G401 (cell line): Measurements from ENCODE around the gene APEX1. TPM values are rescaled to one million over a fixed set of nuclear protein-coding genes. Genes with fewer than 3 reads are reported as not detected.

Experiments
- DNase-seq: peaks from one replicate; pipeline ENCODE4 v3.0.0-alpha.2; 2015; ENCODE audit warnings: low spot score
- in situ Hi-C: cut with HindIII; loops from 2 replicates; pipeline ENCODE4 v1.10.0; 2016; ENCODE audit warnings: low sequenced_read_pairs, mixed read lengths
- total RNA-seq: library from RNA; depleted of rRNA; stranded (reverse); fragments of >200 nt; shearing (Covaris generic); gene quantifications from 2 replicates; pipeline ENCODE4 v1.2.3, GENCODE V29; 2014; rRNA removed

Gene APEX1
- total RNA-seq: 234 and 289 TPM in 2 replicates

GRCh38 chr14:20454516-20455354, at the start of gene APEX1, which contains the start of gene OSGEP:
TSS of gene APEX1 (plus strand) at chr14:20455226. CDS start at chr14:20455646, 420 bp downstream.
TSS of gene OSGEP (minus strand) at chr14:20454812. CDS start at chr14:20454683, 129 bp downstream.
- in situ Hi-C loops: no loop called here

GRCh38 chr14:20409226-20409625, 45.8 kb upstream of the APEX1 start:
- no peak for DNase-seq
- in situ Hi-C loops: no loop called here

More at GRCh38 chr14:20454516-20455354, at the start of gene APEX1, which contains the start of gene OSGEP:
- peak; percentile 99 for DNase-seq

- in situ Hi-C loops: no loop called here
- DNase-seq: no peak
Observed at GRCh38 chr14:20412411-20412810, 42.6 kb upstream of the APEX1 start.

- DNase-seq: peak; percentile 74
- in situ Hi-C loops: no loop called here
Observed at GRCh38 chr14:20412876-20413743, 41.9 kb upstream of the APEX1 start, which contains the start of gene TEP1. TSS of gene TEP1 (minus strand) at chr14:20413501. CDS start at chr14:20408439, 5,062 bp downstream.

GRCh38 chr14:20413744-20414082, 41.3 kb upstream of the APEX1 start:
- in situ Hi-C loops: no loop called here
- DNase-seq: no peak

GRCh38 chr14:20415782-20416206, 39.2 kb upstream of the APEX1 start:
- peak; percentile 85 for DNase-seq
- in situ Hi-C loops: no loop called here

GRCh38 chr14:20416223-20416622, 38.8 kb upstream of the APEX1 start:
- no peak for DNase-seq
- in situ Hi-C loops: no loop called here

- no peak for DNase-seq
- in situ Hi-C loops: no loop called here
Observed at GRCh38 chr14:20417250-20418186, 37.5 kb upstream of the APEX1 start.

- DNase-seq: no peak
- in situ Hi-C loops: no loop called here
Observed at GRCh38 chr14:20418501-20418909, 36.5 kb upstream of the APEX1 start.

GRCh38 chr14:20419419-20419818, 35.6 kb upstream of the APEX1 start:
- no peak for DNase-seq
- in situ Hi-C loops: no loop called here

- in situ Hi-C loops: no loop called here
- no peak for DNase-seq
Observed at GRCh38 chr14:20421267-20421666, 33.8 kb upstream of the APEX1 start.

- DNase-seq: no peak
- in situ Hi-C loops: no loop called here
Observed at GRCh38 chr14:20422886-20423285, 32.1 kb upstream of the APEX1 start.

- in situ Hi-C loops: no loop called here
- no peak for DNase-seq
Observed at GRCh38 chr14:20424851-20425250, 30.2 kb upstream of the APEX1 start.

GRCh38 chr14:20427231-20428009, 27.6 kb upstream of the APEX1 start:
- in situ Hi-C loops: no loop called here
- DNase-seq: no peak

- no peak for DNase-seq
- in situ Hi-C loops: no loop called here
Observed at GRCh38 chr14:20428010-20428365, 27.0 kb upstream of the APEX1 start.

GRCh38 chr14:20428802-20429201, 26.2 kb upstream of the APEX1 start:
- peak; percentile 55 for DNase-seq
- in situ Hi-C loops: no loop called here

- peak; percentile 99 for DNase-seq
- in situ Hi-C loops: no loop called here
Observed at GRCh38 chr14:20429801-20430669, 25.0 kb upstream of the APEX1 start.
